Left colon (tissue), 2 donors: Measurements from ENCODE around the gene SLC9C2. TPM values are rescaled to one million over a fixed set of nuclear protein-coding genes. Genes with fewer than 3 reads are reported as not detected.
"Not testable (repeated sequence)": the region's sequence is repeated elsewhere in the genome, so short reads cannot be mapped to it uniquely, and the experiment has no call there.

Experiments
- ATAC-seq: fragments of 200-7000 bp; cut with Tn5 transposase; one replicate; pipeline ENCODE4 v1.9.1; 2020; ENCODE audit warnings: mild to moderate bottlenecking, moderate library complexity
- DNase-seq, 2 donors: peaks; one replicate each; pipeline ENCODE4 v3.0.0-alpha.2; 2020
- intact Hi-C, 2 donors: fragments of 100-400 bp; cut with DNase I in 1 of 2; cut with micrococcal nuclease in 1 of 2; formaldehyde crosslinking; loops; one replicate each; pipeline versions ENCODE4 v1.11.2 to v1.14.0; 2022; cut with DNase I, micrococcal nuclease
- total RNA-seq, 2 donors: library from RNA; stranded (reverse); fragmentation: NEBNext Ultra II Directional; extraction: Animal tissue kit (Norgen Biotek cat#: 25700); gene quantifications; one replicate each; pipeline ENCODE4 v1.2.1, GENCODE V29; 2021
- donor health status: DM: no; HTN: no; CAD: no.
- donor health status: DM: yes; HTN: yes; CAD: no.

Gene SLC9C2
- total RNA-seq, 2 donors from 2014 or later = 0.17 TPM; not detected in 1

DNA sequence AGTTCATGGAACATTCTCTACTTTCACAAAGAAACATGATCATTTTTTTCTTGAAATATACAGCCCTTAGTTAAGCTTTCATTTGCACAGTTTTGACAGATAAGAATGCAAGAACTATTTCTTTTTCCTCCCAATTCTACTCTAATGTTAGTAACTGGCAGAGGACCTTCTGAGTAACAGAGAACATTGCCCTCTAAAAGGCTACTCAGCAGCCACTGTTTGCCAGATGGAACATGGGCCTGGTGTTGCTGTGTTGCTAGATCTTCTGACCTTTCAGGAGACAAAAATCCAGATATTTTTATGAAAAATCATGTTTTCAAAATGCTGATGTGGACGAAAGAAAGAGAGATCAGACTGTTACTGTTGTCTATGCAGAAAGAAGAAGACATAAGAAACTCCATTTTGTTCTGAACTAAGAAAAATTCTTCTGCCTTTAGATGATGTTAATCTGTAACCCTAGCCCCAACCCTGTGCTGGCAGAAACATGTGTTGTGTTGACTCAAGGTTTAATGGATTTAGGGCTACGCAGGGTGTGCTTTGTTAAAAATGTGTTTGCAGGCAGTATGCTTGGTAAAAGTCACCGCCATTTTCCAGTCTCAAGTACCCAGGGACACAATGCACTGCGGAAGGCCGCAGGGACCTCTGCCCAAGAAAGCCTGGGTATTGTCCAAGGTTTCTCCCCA is 128.6 kb downstream of the SLC9C2 start:
- intact Hi-C loops = no loop called here
- DNase-seq (peak in 1 of 2 donors; percentile 11), ATAC-seq (no peak)

DNA sequence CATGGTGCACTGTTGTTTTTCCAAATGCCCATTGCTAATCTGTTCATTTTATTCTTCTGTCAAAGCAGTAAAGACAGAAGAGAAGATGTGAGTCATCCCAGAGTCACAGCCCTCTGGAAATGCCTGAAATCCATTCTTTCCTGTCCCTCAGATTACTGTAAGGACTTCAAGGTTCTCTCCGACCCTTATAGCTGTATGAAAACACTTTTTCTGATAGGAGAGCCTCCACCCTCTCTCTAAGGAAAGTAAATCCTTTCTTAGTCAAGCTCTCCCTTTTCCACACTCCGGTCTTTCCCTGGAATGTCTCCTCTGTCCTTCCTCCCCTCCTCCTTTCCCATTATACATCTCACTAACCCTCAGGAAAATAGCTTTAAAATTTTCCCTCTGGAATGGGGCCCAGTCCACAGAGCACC is 129.3 kb downstream of the SLC9C2 start:
- no peak for DNase-seq
- intact Hi-C loops = no loop called here

DNA sequence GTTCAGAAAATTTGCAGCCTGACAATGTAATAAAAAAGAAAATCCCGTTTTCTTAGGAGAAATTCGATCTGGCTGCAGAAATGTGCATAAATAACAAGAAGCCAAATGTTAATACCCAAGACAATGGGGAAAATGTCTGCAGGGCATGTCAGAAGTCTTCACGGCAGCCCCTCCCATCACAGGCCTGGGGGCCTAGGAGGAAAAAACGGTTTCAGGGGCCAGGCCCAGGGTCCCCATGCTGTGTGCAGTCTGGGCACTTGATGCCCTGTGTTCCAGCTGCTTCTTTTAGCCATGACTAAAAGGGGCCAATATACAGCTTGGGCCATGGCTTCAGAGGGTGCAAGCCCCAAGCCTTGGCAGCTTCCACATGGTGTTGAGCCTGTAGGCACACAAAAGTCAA is 132.3 kb downstream of the SLC9C2 start:
- intact Hi-C loops = no loop called here
- no peak for ATAC-seq
- DNase-seq = no peak

More for the DNA sequence above, 129.3 kb downstream of the SLC9C2 start:
- ATAC-seq = no peak

- DNase-seq (peak in 1 of 2 donors; percentile 37), ATAC-seq (peak; percentile 88)
- intact Hi-C loops = no loop called here
Observed at GRCh38 chr1:173469656-173470055, 133.2 kb downstream of the SLC9C2 start.

- no peak for ATAC-seq
- no peak for DNase-seq
- intact Hi-C loops = no loop called here
Observed at GRCh38 chr1:173467426-173467825, 135.4 kb downstream of the SLC9C2 start.

- ATAC-seq, DNase-seq, intact Hi-C loops: not testable (repeated sequence)
Observed at GRCh38 chr1:173464185-173464584, 138.7 kb downstream of the SLC9C2 start.

DNA sequence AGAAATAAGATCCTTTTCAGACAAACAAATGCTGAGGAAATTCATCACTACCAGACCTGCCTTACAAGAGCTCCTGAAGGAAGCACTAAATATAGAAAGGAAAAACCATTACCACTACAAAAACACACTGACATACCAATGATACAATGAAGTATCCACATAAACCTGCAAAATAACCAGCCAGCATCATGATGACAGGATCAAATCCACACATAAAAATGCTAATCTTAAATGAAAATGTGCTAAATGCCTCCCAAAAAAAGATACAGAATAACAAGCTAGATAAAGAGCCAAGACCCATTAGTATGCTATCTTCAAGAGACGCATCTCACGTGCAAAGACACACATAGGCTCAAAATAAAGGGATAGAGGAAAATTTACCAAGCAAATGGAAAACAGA is 140.2 kb downstream of the SLC9C2 start:
- DNase-seq, ATAC-seq, intact Hi-C loops: not testable (repeated sequence)

- no peak for ATAC-seq
- intact Hi-C loops = no loop called here
- no peak for DNase-seq
Observed at GRCh38 chr1:173459885-173460284, 143.0 kb downstream of the SLC9C2 start.

GRCh38 chr1:173454966-173455524 is 147.8 kb downstream of the SLC9C2 start:
- DNase-seq (no peak), ATAC-seq (no peak)
- intact Hi-C loops = no loop called here

DNA sequence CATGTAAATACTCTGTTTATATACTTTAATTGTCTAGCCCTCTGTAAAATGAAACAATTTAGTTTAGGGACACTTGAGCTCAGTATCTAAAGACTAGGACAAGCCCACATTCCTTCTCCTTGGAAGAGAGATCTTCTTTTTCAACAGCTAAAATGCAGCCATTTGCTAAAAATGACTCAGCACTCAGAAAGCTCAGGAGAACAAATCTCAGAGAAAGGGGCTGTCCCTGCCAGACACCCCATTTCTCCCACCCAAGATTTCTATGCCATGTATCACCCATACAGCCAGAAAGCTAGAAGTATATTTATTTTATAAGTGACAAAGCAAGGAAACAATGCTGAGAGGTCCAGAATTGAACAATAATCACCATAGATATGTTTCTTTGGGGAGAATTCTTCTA is 148.9 kb downstream of the SLC9C2 start:
- intact Hi-C loops = no loop called here
- no peak for ATAC-seq
- no peak for DNase-seq

DNA sequence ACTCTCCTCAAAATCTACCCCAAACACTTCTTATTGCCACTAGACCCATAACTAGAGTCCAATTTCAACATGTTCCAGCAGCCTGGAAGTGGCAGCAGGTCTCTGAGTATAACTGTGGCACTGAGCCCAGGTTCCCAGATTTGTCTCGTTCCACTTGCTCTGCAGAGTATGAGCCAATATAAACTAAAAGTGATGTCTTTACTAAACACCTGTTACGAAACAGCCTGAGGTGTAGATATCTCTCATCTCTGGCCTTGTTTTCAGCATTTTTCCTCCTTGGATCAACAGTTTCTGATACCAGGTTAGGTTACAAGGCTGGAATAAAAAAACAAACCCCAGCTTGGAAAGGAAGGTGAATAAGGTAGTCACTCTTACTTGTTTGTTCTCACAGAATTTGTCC is 150.9 kb downstream of the SLC9C2 start:
- DNase-seq (peak in 1 of 2 donors; percentile 35), ATAC-seq (no peak)
- intact Hi-C loops = no loop called here

Other genes starting within 250 kb of the SLC9C2 start
- 100 to 1,000 TPM; 680 to 788 TPM for gene PRDX6, start 125.7 kb downstream of the SLC9C2 start, total RNA-seq
- not detected for gene TEX50, start 32.3 kb upstream of the SLC9C2 start, total RNA-seq
- 1 to 10 TPM; 1.3 to 1.7 TPM for gene ANKRD45, start 66.8 kb upstream of the SLC9C2 start, total RNA-seq
- gene KLHL20, start 111.9 kb upstream of the SLC9C2 start, total RNA-seq = 10 to 100 TPM; 23.3 to 25.1 TPM
- 10 to 100 TPM; 24.3 to 27.4 TPM for gene DARS2, start 221.6 kb upstream of the SLC9C2 start, total RNA-seq
- 1 to 10 TPM; 3.2 to 6.8 TPM for gene CENPL, start 221.8 kb upstream of the SLC9C2 start, total RNA-seq